ENCODE measurements around the gene TERB2.
"Not testable (repeated sequence)": the region's sequence is repeated elsewhere in the genome, so short reads cannot be mapped to it uniquely, and the experiment has no call there.

The TERB2 gene

GRCh38 chr15:44956388-44956787, at the start of gene TERB2:
Gene TERB2 (plus strand): TSS chr15:44956687. CDS start chr15:44956719, 32 bp downstream.
- TF ChIP-seq GATA1 (IDR thresholded peaks at IDR 0.05; ENCODE audit: low read depth, low read length): no peak
- TF ChIP-seq POLR2A (IDR thresholded peaks at IDR 0.05; ENCODE audit: low read length): no peak
- peak; percentile 38 to 64 for DNase-seq

GRCh38 chr15:44909423-44909822, 47.1 kb upstream of the TERB2 start:
- TF ChIP-seq POLR2A (IDR thresholded peaks at IDR 0.05; ENCODE audit: low read length) (no peak), GATA1 (IDR thresholded peaks at IDR 0.05; ENCODE audit: low read depth, low read length) (no peak)
- no peak for DNase-seq

- no peak for TF ChIP-seq POLR2A (IDR thresholded peaks at IDR 0.05; ENCODE audit: low read length)
- TF ChIP-seq GATA1 (IDR thresholded peaks at IDR 0.05; ENCODE audit: low read depth, low read length): no peak
Observed at GRCh38 chr15:44910981-44911625, 45.4 kb upstream of the TERB2 start.

GRCh38 chr15:44912186-44912585, 44.3 kb upstream of the TERB2 start:
- not testable (repeated sequence) for DNase-seq

More at GRCh38 chr15:44910981-44911625, 45.4 kb upstream of the TERB2 start:
- DNase-seq: no peak

GRCh38 chr15:44912974-44913448, 43.5 kb upstream of the TERB2 start:
- not testable (repeated sequence) for DNase-seq

GRCh38 chr15:44918136-44918535, 38.4 kb upstream of the TERB2 start:
- DNase-seq: no peak
- TF ChIP-seq GATA1 (IDR thresholded peaks at IDR 0.05; ENCODE audit: low read depth, low read length): no peak
- TF ChIP-seq POLR2A (IDR thresholded peaks at IDR 0.05; ENCODE audit: low read length): no peak

- not testable (repeated sequence) for DNase-seq
Observed at GRCh38 chr15:44928658-44929057, 27.8 kb upstream of the TERB2 start.

GRCh38 chr15:44930283-44930682, 26.2 kb upstream of the TERB2 start:
- not testable (repeated sequence) for DNase-seq

GRCh38 chr15:44958302-44958701, 1.8 kb downstream of the TERB2 start:
- not testable (repeated sequence) for DNase-seq

- TF ChIP-seq POLR2A (IDR thresholded peaks at IDR 0.05; ENCODE audit: low read length): no peak
- TF ChIP-seq GATA1 (IDR thresholded peaks at IDR 0.05; ENCODE audit: low read depth, low read length): no peak
- DNase-seq: no peak
Observed at GRCh38 chr15:44968475-44968874, 12.0 kb downstream of the TERB2 start.

- DNase-seq: no peak
- TF ChIP-seq POLR2A (IDR thresholded peaks at IDR 0.05; ENCODE audit: low read length) (no peak), GATA1 (IDR thresholded peaks at IDR 0.05; ENCODE audit: low read depth, low read length) (no peak)
Observed at GRCh38 chr15:44971036-44971435, 14.5 kb downstream of the TERB2 start.

GRCh38 chr15:44976183-44976582, 19.7 kb downstream of the TERB2 start:
- DNase-seq: not testable (repeated sequence)

- not testable (repeated sequence) for DNase-seq
Observed at GRCh38 chr15:44977781-44978180, 21.3 kb downstream of the TERB2 start.

GRCh38 chr15:44979617-44980339, 23.3 kb downstream of the TERB2 start:
- not testable (repeated sequence) for DNase-seq

GRCh38 chr15:44984144-44984543, 27.7 kb downstream of the TERB2 start:
- not testable (repeated sequence) for DNase-seq

GRCh38 chr15:44986346-44987055, 30.0 kb downstream of the TERB2 start:
- DNase-seq: not testable (repeated sequence)

GRCh38 chr15:44987711-44988110, 31.2 kb downstream of the TERB2 start:
- DNase-seq: not testable (repeated sequence)

GRCh38 chr15:44988184-44988869, 31.8 kb downstream of the TERB2 start:
- not testable (repeated sequence) for DNase-seq

- DNase-seq: peak; percentile 15 to 22
Observed at GRCh38 chr15:44988870-44989219, 32.4 kb downstream of the TERB2 start.

GRCh38 chr15:44997632-44998031, 41.1 kb downstream of the TERB2 start:
- not testable (repeated sequence) for DNase-seq

Data from erythroblast (primary cell).